Upper lobe of left lung (tissue), 6 donors: ENCODE results near the gene SNRNP35. TPM values are rescaled to one million over a fixed set of nuclear protein-coding genes. Genes with fewer than 3 reads are reported as not detected.

Experiments used
- ATAC-seq, 2 donors: fragments of 200-7000 bp; cut with Tn5 transposase; one replicate each; pipeline ENCODE4 v1.9.1; 2022; ENCODE audit warnings: mild to moderate bottlenecking in 2 of 2, moderate library complexity in 2 of 2; ENCODE audit not compliant: low FRiP score in 2 of 2
- DNase-seq, 2 donors: peaks; one replicate each; pipeline ENCODE4 v3.0.0-alpha.2; 2019 to 2020
- H3K27ac ChIP-seq, 4 donors: fragments of 200-600 bp; sonication (generic); one replicate each; pipeline ENCODE4 v1.5.1; 2016 to 2019
- H3K27me3 ChIP-seq, 4 donors: fragments of 200-600 bp; sonication (generic); one replicate each; pipeline ENCODE4 v1.5.1; 2017 to 2019
- H3K36me3 ChIP-seq, 4 donors: fragments of 200-600 bp; sonication (generic); one replicate each; pipeline ENCODE4 v1.5.1; 2016 to 2019
- H3K4me1 ChIP-seq, 4 donors: fragments of 200-600 bp; sonication (generic); one replicate each; pipeline ENCODE4 v1.5.1; 2018 to 2019
- H3K4me3 ChIP-seq, 4 donors: fragments of 200-600 bp; sonication (generic); one replicate each; pipeline ENCODE4 v1.5.1; 2017 to 2019; ENCODE audit warnings: mild to moderate bottlenecking in 2 of 4, moderate library complexity in 1 of 4
- H3K9me3 ChIP-seq, 4 donors: fragments of 200-600 bp; sonication (generic); one replicate each; pipeline ENCODE4 v1.5.1; 2018 to 2019
- CTCF ChIP-seq, 6 experiments: fragments of 450-650 bp in 4 of 6; fragments of 200-600 bp in 2 of 6; sonication (generic) in 2 of 6; IDR thresholded peaks; one replicate each; pipeline ENCODE4 v1.5.1; 2016 to 2019; ENCODE audit warnings: antibody characterized with exemption in 6 of 6
- EP300 ChIP-seq, 4 donors: sonication (generic); formaldehyde crosslinking; IDR thresholded peaks; one replicate each; pipeline ENCODE4 v1.5.1; 2017; ENCODE audit warnings: antibody characterized with exemption in 4 of 4, control low read depth in 2 of 4
- POLR2A ChIP-seq, 4 donors: fragments of 450-650 bp; IDR thresholded peaks; one replicate each; pipeline ENCODE4 v1.5.1; 2016 to 2017; ENCODE audit warnings: antibody characterized with exemption in 4 of 4, mild to moderate bottlenecking in 2 of 4
- POLR2AphosphoS5 ChIP-seq, 2 donors: sonication (generic); formaldehyde crosslinking; IDR thresholded peaks; one replicate each; pipeline ENCODE4 v1.5.1; 2017; ENCODE audit warnings: antibody characterized with exemption in 2 of 2
- WGBS, 2 donors: methylation state at CpG; one replicate each; pipeline ENCODE4 v1.1.5; 2017 to 2018; 5-methylcytosine and 5-hydroxymethylcytosine counted together
- small RNA-seq, 4 donors: library from RNA; depleted of rRNA; stranded (forward); fragments of <200 nt; gene quantifications; one replicate each; pipeline ENCODE3, GENCODE V24; 2016
- total RNA-seq, 6 donors: library from RNA; depleted of rRNA in 4 of 6; stranded (reverse); fragments of >200 nt in 4 of 6; gene quantifications; one replicate each; pipeline versions ENCODE4 v1.1.0 to v1.2.1, GENCODE V29; 2016 to 2021
- donor health status: DM: no; HTN: no; CAD: no; lungs with moderate emphysema.
- donor health status: DM: no; HTN: yes; CAD: no; lungs with severe emphysema.

Gene SNRNP35
- total RNA-seq, 6 donors from 2014 or later = 16.7 to 50.3 (median 26.6) TPM

DNA sequence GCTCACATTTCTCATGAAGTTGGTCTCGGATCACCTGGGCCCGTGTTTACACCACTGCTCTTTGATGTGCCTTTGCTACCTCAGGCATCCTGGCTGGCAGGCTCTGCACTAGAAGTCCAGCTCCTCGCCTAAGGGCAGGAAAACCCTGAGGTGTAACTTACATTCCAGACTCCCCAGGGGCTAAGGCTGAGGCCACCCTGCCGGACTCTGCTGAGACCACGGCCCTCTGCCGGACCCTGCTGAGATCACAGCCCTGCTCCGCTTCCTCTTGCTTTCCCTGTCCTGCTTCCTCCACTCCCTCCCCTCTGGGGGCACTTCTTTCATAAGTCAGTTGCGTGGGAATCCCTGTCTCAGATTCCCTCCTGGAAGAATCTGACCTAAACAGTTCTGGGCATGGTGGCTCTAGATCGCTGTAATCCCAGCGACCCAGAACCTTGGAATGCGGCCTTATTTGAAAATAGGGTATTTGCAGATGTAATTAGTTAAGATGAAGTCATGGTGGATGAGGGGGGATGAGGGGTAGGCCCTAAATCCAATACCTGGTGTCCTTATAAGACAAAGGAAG, 58.4 kb downstream of the SNRNP35 start:
- no peaks in the 10 kb centered on the region for H3K9me3 ChIP-seq
- no peak for TF ChIP-seq CTCF (IDR thresholded peaks at IDR 0.05)
- TF ChIP-seq POLR2AphosphoS5 (IDR thresholded peaks at IDR 0.05) = no peak
- TF ChIP-seq POLR2A (IDR thresholded peaks at IDR 0.05) = no peak
- no peak for TF ChIP-seq EP300 (IDR thresholded peaks at IDR 0.05)
- H3K4me3 ChIP-seq = no peak overlapping the region
- no peak for ATAC-seq
- peaks cover 0 to 58% (median 15%) of the 10 kb centered on the region in 4 donors for H3K36me3 ChIP-seq
- 79 to 89% methylated on average over 11 of the region's 11 CpGs for WGBS, 2 donors
- H3K27me3 ChIP-seq = no peaks in the 10 kb centered on the region
- H3K27ac ChIP-seq = peak overlapping the region in 1 of 4 donors; percentile 18
- peaks cover 0 to 10% (median 6%) of the 10 kb centered on the region in 4 donors for H3K4me1 ChIP-seq
- DNase-seq = no peak

Small RNAs within 50 kb of the gene (small RNA-seq; reads per million reads assigned to genes)
- gene AC145423.2 = 0 reads per million in 4 donors

Other genes starting within 250 kb of the SNRNP35 start
- 10 to 100 TPM; 12.6 to 82.8 (median 17.6) TPM for gene MPHOSPH9, start 225.0 kb upstream of the SNRNP35 start, total RNA-seq
- gene MTRFR, start 224.7 kb upstream of the SNRNP35 start, total RNA-seq = 10 to 100 TPM in 4 of 6 donors, 1 to 10 TPM in 2; 9.4 to 27.4 (median 13.6) TPM
- 100 to 1,000 TPM in 1 of 6 donors, 10 to 100 TPM in 5; 29.3 to 122 (median 75.4) TPM for gene CDK2AP1, start 186.3 kb upstream of the SNRNP35 start, total RNA-seq
- 10 to 100 TPM in 5 of 6 donors, 1 to 10 TPM in 1; 7.5 to 25.2 (median 20.3) TPM for gene SBNO1, start 93.3 kb upstream of the SNRNP35 start, total RNA-seq
- gene KMT5A, start 74.0 kb upstream of the SNRNP35 start, total RNA-seq = 10 to 100 TPM; 35.1 to 50.2 (median 43.8) TPM
- 10 to 100 TPM; 12.5 to 29.9 (median 14.6) TPM for gene RILPL2, start 21.5 kb upstream of the SNRNP35 start, total RNA-seq
- 10 to 100 TPM; 10.3 to 60.8 (median 18.6) TPM for gene RILPL1, start 75.6 kb downstream of the SNRNP35 start, total RNA-seq
- 100 to 1,000 TPM in 4 of 6 donors, 10 to 100 TPM in 2; 45.6 to 230 (median 141) TPM for gene TMED2, start 126.4 kb downstream of the SNRNP35 start, total RNA-seq
- gene DDX55, start 144.0 kb downstream of the SNRNP35 start, total RNA-seq = 10 to 100 TPM; 18.0 to 57.5 (median 28.4) TPM
- 100 to 1,000 TPM in 1 of 6 donors, 10 to 100 TPM in 5; 41.2 to 144 (median 74.0) TPM for gene EIF2B1, start 175.5 kb downstream of the SNRNP35 start, total RNA-seq
- 10 to 100 TPM in 5 of 6 donors, 1 to 10 TPM in 1; 9.8 to 22.3 (median 16.8) TPM for gene GTF2H3, start 175.7 kb downstream of the SNRNP35 start, total RNA-seq
- 10 to 100 TPM in 5 of 6 donors, 1 to 10 TPM in 1; 8.4 to 22.3 (median 14.8) TPM for gene TCTN2, start 213.0 kb downstream of the SNRNP35 start, total RNA-seq